GM21723 (cell line): ENCODE results near the gene RNF220.

ENCODE experiments used
- ATAC-seq: cut with Tn5 transposase; IDR thresholded peaks from one replicate; pipeline ENCODE4 v1.9.1; 2021; ENCODE audit warnings: mild to moderate bottlenecking, moderate library complexity; ENCODE audit not compliant: unreplicated experiment

The RNF220 gene

GRCh38 chr1:44425341-44426082, 20.5 kb downstream of the RNF220 start:
- ATAC-seq: no peak

GRCh38 chr1:44431861-44432260, 26.8 kb downstream of the RNF220 start:
- no peak for ATAC-seq

- no peak for ATAC-seq
Measured at GRCh38 chr1:44433209-44433608, 28.2 kb downstream of the RNF220 start.

- no peak for ATAC-seq
Measured at GRCh38 chr1:44436401-44437106, 31.5 kb downstream of the RNF220 start.

- ATAC-seq: no peak
Measured at GRCh38 chr1:44437107-44437716, 32.2 kb downstream of the RNF220 start.

GRCh38 chr1:44442791-44443190, 37.7 kb downstream of the RNF220 start:
- no peak for ATAC-seq

GRCh38 chr1:44447051-44447810, 42.2 kb downstream of the RNF220 start:
- ATAC-seq: no peak

- no peak for ATAC-seq
Measured at GRCh38 chr1:44453798-44454349, 48.8 kb downstream of the RNF220 start.

GRCh38 chr1:44454704-44455103, 49.6 kb downstream of the RNF220 start:
- ATAC-seq: no peak

GRCh38 chr1:44460107-44460882, 55.2 kb downstream of the RNF220 start:
- ATAC-seq: no peak

- no peak for ATAC-seq
Measured at GRCh38 chr1:44464361-44464760, 59.3 kb downstream of the RNF220 start.

- no peak for ATAC-seq
Measured at GRCh38 chr1:44467566-44467965, 62.5 kb downstream of the RNF220 start.

- ATAC-seq: no peak
Measured at GRCh38 chr1:44471911-44472453, 66.9 kb downstream of the RNF220 start.

GRCh38 chr1:44472620-44473525, 67.8 kb downstream of the RNF220 start:
- no peak for ATAC-seq

- no peak for ATAC-seq
Measured at GRCh38 chr1:44476891-44477290, 71.8 kb downstream of the RNF220 start.

- ATAC-seq: no peak
Measured at GRCh38 chr1:44481701-44482100, 76.6 kb downstream of the RNF220 start.

- ATAC-seq: no peak
Measured at GRCh38 chr1:44483089-44483874, 78.2 kb downstream of the RNF220 start.

- no peak for ATAC-seq
Measured at GRCh38 chr1:44484155-44484688, 79.2 kb downstream of the RNF220 start.
